MM.1S (cell line): ENCODE data around the gene KCNK18.

ENCODE experiments used
- DNase-seq: peaks from one replicate; pipeline ENCODE4 v3.0.0-alpha.2; 2015
- H2AFZ ChIP-seq: fragments of 300-600 bp; sonication (generic); 2 replicates; pipeline ENCODE4 v1.6.0; 2016; ENCODE audit warnings: antibody characterized with exemption, low read length
- H3F3A ChIP-seq: fragments of 300-600 bp; sonication (generic); 2 replicates; pipeline ENCODE4 v1.6.1; 2016; ENCODE audit warnings: mild to moderate bottlenecking, antibody characterized with exemption, low read length, moderate library complexity, mixed read lengths; ENCODE audit not compliant: insufficient read depth
- H3K27ac ChIP-seq: fragments of 300-600 bp; sonication (generic); 2 replicates; pipeline ENCODE4 v1.5.1; 2016; ENCODE audit warnings: mild to moderate bottlenecking, low read length
- H3K27me3 ChIP-seq: fragments of 300-600 bp; sonication (generic); replicated peaks from 2 replicates; pipeline ENCODE4 v1.6.0; 2016; ENCODE audit warnings: low read length; ENCODE audit not compliant: insufficient read depth
- H3K36me3 ChIP-seq: fragments of 300-600 bp; sonication (generic); replicated peaks from 2 replicates; pipeline ENCODE4 v1.6.1; 2016; ENCODE audit warnings: mild to moderate bottlenecking, low read length, mixed read lengths; ENCODE audit not compliant: insufficient read depth
- H3K4me1 ChIP-seq: fragments of 300-600 bp; sonication (generic); 2 replicates; pipeline ENCODE4 v1.6.1; 2016; ENCODE audit warnings: low read length, mixed read lengths
- H3K4me2 ChIP-seq: fragments of 300-600 bp; sonication (generic); 2 replicates; pipeline ENCODE4 v1.6.0; 2016; ENCODE audit warnings: low read depth, low read length
- H3K4me3 ChIP-seq: fragments of 300-600 bp; sonication (generic); 2 replicates; pipeline ENCODE4 v1.5.1; 2016; ENCODE audit warnings: low read length, mixed read lengths
- H3K79me2 ChIP-seq: fragments of 300-600 bp; sonication (generic); 2 replicates; pipeline ENCODE4 v1.6.1; 2016; ENCODE audit warnings: mixed run types, low read length, mixed read lengths
- H3K9ac ChIP-seq: fragments of 300-600 bp; sonication (generic); 2 replicates; pipeline ENCODE4 v1.6.1; 2016; ENCODE audit warnings: low read length, mixed read lengths
- H3K9me2 ChIP-seq: fragments of 300-600 bp; sonication (generic); replicated peaks from 2 replicates; pipeline ENCODE4 v1.6.1; 2016; ENCODE audit warnings: mild to moderate bottlenecking, low read length, mixed read lengths; ENCODE audit not compliant: insufficient read depth
- H3K9me3 ChIP-seq: fragments of 300-600 bp; sonication (generic); replicated peaks from 2 replicates; pipeline ENCODE4 v1.6.1; 2016; ENCODE audit warnings: mild to moderate bottlenecking, low read length, mixed read lengths; ENCODE audit not compliant: insufficient read depth
- H4K20me1 ChIP-seq: fragments of 300-600 bp; sonication (generic); 2 replicates; pipeline ENCODE4 v1.6.1; 2016; ENCODE audit warnings: mild to moderate bottlenecking, low read length, moderate library complexity, mixed read lengths; ENCODE audit not compliant: insufficient read depth
- EZH2 ChIP-seq: fragments of 300-600 bp; sonication (generic); optimal IDR thresholded peaks from 2 replicates; pipeline ENCODE3; 2017; ENCODE audit warnings: low read depth, mild to moderate bottlenecking, antibody characterized with exemption, low read length, mixed read lengths
- EZH2phosphoT487 ChIP-seq: fragments of 300-600 bp; sonication (generic); IDR thresholded peaks from 2 replicates; pipeline ENCODE4 v1.6.1; 2018; ENCODE audit warnings: antibody characterized with exemption, low read length
- TF ChIP-seq, protein P1 (sequence below): fragments of 300-600 bp; sonication (generic); IDR thresholded peaks from 2 replicates; pipeline ENCODE4 v1.5.1; 2016; ENCODE audit warnings: antibody characterized with exemption, low read length, mixed read lengths

KCNK18 gene

DNA sequence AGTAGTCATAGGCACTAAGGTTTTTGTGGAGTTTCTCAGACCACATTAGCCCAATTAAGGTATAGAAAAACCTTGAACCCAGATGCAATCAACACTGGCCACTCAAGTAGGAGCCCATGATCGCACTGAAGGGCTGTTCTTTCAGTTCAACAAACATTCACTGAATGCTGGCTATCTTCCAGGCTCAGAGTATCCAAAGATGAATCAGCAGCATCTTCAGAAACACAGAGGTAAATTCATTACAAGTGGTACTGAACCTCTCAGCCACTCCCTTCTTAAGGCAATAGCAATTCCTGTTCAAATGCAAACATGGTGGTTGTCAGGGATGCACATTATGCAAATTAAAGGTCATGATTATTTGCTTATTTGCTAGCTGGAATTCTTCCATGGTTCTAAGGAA is 17.1 kb downstream of the KCNK18 start:
- Histone ChIP-seq H3F3A (no peaks in the 10 kb centered on the region), H3K9me2 (no peaks in the 10 kb centered on the region), H3K79me2 (no peaks in the 10 kb centered on the region), H3K27ac (no peak overlapping the region), H3K27me3 (peaks cover 6% of the 10 kb centered on the region), H3K4me1 (no peaks in the 10 kb centered on the region), H4K20me1 (no peaks in the 10 kb centered on the region), H3K36me3 (no peaks in the 10 kb centered on the region), H3K4me2 (no peak overlapping the region), H3K9ac (no peak overlapping the region), H3K4me3 (no peak overlapping the region), H3K9me3 (no peaks in the 10 kb centered on the region; the same call in 1 of the 2 replicates), H2AFZ (no peak overlapping the region)
- TF ChIP-seq, protein P1, sequence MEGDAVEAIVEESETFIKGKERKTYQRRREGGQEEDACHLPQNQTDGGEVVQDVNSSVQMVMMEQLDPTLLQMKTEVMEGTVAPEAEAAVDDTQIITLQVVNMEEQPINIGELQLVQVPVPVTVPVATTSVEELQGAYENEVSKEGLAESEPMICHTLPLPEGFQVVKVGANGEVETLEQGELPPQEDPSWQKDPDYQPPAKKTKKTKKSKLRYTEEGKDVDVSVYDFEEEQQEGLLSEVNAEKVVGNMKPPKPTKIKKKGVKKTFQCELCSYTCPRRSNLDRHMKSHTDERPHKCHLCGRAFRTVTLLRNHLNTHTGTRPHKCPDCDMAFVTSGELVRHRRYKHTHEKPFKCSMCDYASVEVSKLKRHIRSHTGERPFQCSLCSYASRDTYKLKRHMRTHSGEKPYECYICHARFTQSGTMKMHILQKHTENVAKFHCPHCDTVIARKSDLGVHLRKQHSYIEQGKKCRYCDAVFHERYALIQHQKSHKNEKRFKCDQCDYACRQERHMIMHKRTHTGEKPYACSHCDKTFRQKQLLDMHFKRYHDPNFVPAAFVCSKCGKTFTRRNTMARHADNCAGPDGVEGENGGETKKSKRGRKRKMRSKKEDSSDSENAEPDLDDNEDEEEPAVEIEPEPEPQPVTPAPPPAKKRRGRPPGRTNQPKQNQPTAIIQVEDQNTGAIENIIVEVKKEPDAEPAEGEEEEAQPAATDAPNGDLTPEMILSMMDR = no peak
- TF ChIP-seq EZH2phosphoT487 = no peak
- TF ChIP-seq EZH2 = no peak
- no peak for DNase-seq

DNA sequence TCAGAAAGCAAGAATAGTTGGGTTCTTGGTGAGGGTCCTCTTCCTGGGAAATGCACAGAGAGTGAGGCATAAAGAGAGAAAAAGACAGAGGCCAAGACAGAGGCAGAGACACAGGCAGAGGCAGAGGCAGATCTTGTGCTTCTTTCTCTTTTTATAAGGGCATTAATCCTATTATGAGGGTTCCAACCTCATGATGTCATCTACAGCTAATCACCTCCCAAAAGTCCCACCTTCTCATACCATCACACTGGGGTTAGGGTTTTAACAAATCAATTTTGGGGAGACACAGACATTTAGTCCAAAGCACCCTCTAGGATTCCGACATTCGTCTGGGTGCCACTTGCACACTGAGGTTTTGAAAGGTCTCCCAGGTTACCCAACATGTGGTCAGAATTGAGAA is 17.8 kb downstream of the KCNK18 start:
- Histone ChIP-seq H3K4me1 (no peaks in the 10 kb centered on the region), H3K4me2 (no peak overlapping the region), H3K36me3 (no peaks in the 10 kb centered on the region), H3K9ac (no peak overlapping the region), H3K27me3 (peaks cover 6% of the 10 kb centered on the region), H3K79me2 (no peaks in the 10 kb centered on the region), H3K4me3 (no peak overlapping the region), H3K27ac (no peak overlapping the region), H3K9me2 (no peaks in the 10 kb centered on the region), H3F3A (no peaks in the 10 kb centered on the region), H3K9me3 (no peaks in the 10 kb centered on the region; the same call in 1 of the 2 replicates), H2AFZ (no peak overlapping the region), H4K20me1 (no peaks in the 10 kb centered on the region)
- TF ChIP-seq EZH2 (no peak), EZH2phosphoT487 (no peak)
- TF ChIP-seq, protein P1 = no peak
- no peak for DNase-seq

DNA sequence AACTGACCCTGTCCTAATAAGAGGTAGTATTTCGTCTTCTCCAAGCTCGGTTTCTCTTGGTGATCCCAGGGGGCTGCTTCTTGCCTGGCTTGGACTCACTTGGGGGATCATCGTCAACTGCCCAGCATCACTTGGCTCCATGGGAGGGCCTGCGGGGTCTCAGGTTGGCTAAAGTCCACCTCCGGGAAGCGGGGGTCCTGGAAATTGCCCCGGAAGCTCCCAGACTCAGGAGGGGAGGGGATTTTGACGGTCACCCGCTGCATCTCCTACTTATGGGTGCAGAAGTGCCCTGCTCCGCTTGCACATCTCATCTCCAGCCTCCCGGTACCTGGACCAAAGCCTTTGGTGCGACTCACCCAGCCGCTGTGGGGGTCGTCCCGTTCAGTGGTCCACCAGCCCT is 18.7 kb downstream of the KCNK18 start:
- Histone ChIP-seq H3K36me3 (no peaks in the 10 kb centered on the region), H3K27me3 (peaks cover 6% of the 10 kb centered on the region), H4K20me1 (no peaks in the 10 kb centered on the region), H3K9ac (no peak overlapping the region), H3K79me2 (no peaks in the 10 kb centered on the region), H3K9me2 (no peaks in the 10 kb centered on the region), H3K4me2 (peak overlapping the region; percentile 92; the same call in 1 of the 2 replicates), H2AFZ (peak overlapping the region; percentile 87; the same call in 1 of the 2 replicates), H3F3A (no peaks in the 10 kb centered on the region), H3K27ac (no peak overlapping the region), H3K9me3 (no peaks in the 10 kb centered on the region; the same call in 1 of the 2 replicates), H3K4me3 (no peak overlapping the region; the same call in 1 of the 2 replicates), H3K4me1 (no peaks in the 10 kb centered on the region)
- no peak for DNase-seq
- no peak for TF ChIP-seq EZH2
- TF ChIP-seq, protein P1 = no peak
- TF ChIP-seq EZH2phosphoT487 = no peak
